Measurements from ENCODE around the gene GRM2.

DNA sequence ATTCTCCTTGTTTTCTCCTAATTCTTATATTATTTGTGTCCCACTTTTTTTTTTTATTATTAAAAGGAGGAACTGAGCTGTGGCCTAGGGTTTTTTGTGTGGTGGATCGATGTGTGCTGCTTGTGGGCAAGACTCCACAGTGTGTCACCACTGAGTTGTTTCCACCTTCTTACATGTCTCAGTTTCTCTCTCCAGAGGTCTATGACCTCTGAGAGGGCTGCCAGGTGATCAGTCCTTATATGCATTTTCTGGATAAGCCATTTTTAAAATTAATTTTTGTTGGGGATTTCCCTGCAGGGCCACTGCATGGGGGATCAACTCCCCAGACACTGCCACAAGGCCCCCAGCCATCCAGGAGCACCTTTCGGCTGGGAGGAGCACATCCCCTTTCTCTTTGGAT lies 44.4 kb downstream of the GRM2 start:
- TF ChIP-seq, protein P1, sequence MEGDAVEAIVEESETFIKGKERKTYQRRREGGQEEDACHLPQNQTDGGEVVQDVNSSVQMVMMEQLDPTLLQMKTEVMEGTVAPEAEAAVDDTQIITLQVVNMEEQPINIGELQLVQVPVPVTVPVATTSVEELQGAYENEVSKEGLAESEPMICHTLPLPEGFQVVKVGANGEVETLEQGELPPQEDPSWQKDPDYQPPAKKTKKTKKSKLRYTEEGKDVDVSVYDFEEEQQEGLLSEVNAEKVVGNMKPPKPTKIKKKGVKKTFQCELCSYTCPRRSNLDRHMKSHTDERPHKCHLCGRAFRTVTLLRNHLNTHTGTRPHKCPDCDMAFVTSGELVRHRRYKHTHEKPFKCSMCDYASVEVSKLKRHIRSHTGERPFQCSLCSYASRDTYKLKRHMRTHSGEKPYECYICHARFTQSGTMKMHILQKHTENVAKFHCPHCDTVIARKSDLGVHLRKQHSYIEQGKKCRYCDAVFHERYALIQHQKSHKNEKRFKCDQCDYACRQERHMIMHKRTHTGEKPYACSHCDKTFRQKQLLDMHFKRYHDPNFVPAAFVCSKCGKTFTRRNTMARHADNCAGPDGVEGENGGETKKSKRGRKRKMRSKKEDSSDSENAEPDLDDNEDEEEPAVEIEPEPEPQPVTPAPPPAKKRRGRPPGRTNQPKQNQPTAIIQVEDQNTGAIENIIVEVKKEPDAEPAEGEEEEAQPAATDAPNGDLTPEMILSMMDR (conservative IDR thresholded peaks at IDR 0.05 in 1 of 2, IDR thresholded peaks at IDR 0.05 in 1 of 2; ENCODE audit: low read depth in 1 of 2, low read length in 2 of 2) = no peak
- TF ChIP-seq EZH2 (IDR thresholded peaks at IDR 0.05; ENCODE audit: low read length, missing control alignments) = no peak

All from fibroblast of lung (primary cell).